ENCODE data around the gene CPXM1.

GRCh38 chr20:2762578-2763131 lies 37.8 kb downstream of the CPXM1 start:
- TF ChIP-seq YY1 (IDR thresholded peaks at IDR 0.05; ENCODE audit: insufficient read depth, insufficient read length) = no peak
- no peak for TF ChIP-seq ZNF274 (IDR thresholded peaks at IDR 0.05; ENCODE audit: low read depth, low read length)
